ENCODE results near the gene NTM.

The NTM gene

DNA sequence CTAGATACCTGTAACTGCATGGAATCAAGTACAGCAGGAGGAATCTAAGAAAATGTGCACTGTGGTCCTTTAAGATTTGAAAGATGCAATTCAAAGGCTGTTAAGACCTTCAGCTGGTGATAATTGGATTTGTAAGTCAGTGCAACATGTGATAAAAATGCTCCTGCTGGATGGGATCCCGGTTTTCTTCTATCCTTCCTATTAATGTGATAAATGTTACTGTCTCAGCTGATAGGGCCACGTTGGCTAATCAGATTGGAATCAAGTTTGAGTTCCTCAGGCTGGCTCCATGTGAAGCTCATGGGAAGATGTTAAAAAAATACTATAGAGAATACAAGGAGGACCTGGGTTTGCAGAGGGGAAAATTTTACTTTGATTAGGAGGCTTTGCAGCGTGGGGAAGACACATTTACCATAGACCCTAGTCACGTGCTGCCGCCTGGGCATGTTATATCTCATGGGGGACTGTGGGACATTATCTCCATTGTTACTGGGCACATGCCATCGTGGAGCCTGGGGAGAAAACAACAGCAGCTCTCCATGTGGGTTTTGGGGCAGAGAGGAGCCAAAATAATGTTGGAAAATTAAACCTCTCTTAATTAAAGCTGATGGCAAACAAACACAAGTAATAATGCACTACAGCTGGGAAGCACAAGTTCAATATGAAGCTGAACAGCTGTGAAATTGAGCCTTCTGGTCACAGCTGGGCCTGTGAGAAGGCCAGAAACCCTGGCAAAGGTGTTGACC is 652.5 kb downstream of the NTM start:
- CTCF ChIA-PET = no interaction called here
- POLR2A ChIA-PET = no interaction called here
- DNase-seq (ENCODE audit: extremely low spot score) = no peak
- TF ChIP-seq TARDBP (IDR thresholded peaks at IDR 0.05) (no peak), HDGF (IDR thresholded peaks at IDR 0.05; ENCODE audit: borderline replicate concordance) (no peak), BHLHE40 (IDR thresholded peaks at IDR 0.05; ENCODE audit: borderline replicate concordance) (no peak), L3MBTL2 (conservative IDR thresholded peaks at IDR 0.05) (no peak)

DNA sequence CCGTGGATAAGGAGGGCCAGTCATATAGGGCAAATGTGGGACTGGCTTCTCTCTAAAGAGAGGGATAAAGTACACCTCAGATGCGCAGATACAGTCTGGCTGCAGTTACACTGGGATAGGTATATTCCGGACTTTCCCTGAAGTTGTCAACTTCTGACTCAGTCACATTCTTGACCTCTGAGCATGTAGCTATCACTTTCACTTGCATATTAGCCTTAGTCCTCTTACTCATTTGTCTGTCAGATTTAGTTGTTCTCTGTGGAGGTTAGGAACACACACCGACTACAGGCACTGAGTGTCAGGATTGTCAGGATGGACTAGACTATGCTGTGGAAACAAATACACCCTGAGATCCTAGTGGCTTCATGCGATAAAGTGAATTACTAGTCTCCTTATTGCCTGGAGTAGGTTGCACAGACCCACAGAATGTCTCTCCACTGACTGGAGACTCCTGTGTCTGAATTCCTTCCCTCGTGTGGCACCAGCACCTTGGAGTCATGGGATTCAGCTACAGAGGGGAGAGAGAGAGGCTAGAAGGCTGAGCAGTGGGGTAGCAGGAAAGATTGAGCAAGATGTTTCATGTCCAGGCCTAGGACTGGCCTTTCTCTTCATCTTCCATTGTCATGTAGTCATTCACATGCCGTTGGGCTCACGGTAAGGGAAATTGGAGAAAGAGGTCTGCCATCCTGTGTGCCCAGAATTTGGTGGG is 654.3 kb downstream of the NTM start:
- no peak for TF ChIP-seq ARNT (IDR thresholded peaks at IDR 0.05)
- no peak for TF ChIP-seq SUZ12 (IDR thresholded peaks at IDR 0.05)
- ChIA-PET POLR2A (no interaction called here), CTCF (no interaction called here)
- no peak for DNase-seq (ENCODE audit: extremely low spot score)

DNA sequence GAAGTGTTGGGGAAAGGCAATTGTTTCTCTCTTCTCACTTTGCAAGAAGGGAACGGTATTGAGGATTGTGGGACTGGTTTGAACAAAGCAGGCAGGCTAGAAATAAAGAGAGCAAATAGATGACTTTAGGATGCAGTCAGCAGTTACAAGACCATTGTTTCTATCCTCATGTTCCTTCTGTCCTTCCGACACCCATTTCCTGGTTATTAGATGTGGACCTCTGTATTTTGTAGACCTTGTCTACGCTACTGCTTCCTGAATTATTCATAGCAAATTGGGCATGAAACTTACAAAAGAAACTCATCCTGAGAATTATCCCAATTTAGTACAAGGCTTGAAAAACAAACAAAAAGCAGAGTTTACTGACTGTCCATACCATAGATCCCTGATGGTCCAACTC is 656.3 kb downstream of the NTM start:
- DNase-seq (ENCODE audit: extremely low spot score) = no peak
- ChIA-PET CTCF (interaction anchor here (0.5 to 0.6 kb wide), 2 partner anchors 159 to 275 kb away, joined by 3 to 4 read pairs; no protein-coding TSS in a partner anchor), POLR2A (no interaction called here)
- no peak for TF ChIP-seq ARNT (IDR thresholded peaks at IDR 0.05)
- TF ChIP-seq L3MBTL2 (conservative IDR thresholded peaks at IDR 0.05) = no peak
- TF ChIP-seq FOXM1 (IDR thresholded peaks at IDR 0.05; ENCODE audit: borderline replicate concordance) = no peak

DNA sequence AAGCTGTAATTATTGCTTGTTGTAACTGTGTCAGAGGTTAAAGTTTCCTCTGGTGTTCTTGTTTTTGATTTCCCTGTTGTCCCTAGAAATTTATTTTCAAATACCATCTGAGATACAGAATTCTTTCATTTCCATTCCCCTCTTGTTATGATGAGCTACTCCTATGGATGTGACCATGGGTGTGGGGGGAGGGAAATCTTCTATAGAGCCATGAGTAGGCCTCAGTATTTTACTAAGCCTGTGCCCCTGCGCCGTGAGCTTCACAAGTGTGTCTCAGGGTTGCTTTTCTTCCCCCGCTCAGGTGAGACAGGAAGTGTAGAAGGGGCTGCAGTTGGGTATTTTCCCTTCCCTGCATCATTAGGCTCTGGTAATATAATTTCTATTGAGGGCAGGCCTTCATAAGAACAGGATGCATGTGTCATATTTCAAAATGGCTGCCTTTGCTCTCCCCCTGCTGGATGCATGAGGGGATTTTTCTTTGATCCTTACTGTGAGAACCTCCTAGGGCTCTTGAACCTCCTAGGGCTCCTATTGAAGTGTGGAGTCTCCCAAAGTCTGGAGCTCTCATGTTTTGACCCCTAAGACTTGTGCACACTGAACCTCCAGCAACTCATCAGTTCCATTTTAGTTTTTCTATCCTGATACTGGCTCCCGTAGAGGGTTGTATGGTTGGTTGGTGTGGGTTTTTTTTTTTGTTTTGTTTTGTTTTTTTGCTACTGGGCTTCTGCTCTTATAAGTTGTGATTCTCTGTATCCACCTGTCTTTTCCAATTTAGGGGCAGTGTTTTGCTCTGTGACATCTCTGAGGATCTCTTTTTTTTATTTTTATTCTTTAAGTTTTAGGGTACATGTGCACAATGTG is 658.2 kb downstream of the NTM start:
- DNase-seq (ENCODE audit: extremely low spot score) = no peak
- CTCF ChIA-PET = no interaction called here
- TF ChIP-seq ZNF384 (IDR thresholded peaks at IDR 0.05) (no peak), LEF1 (IDR thresholded peaks at IDR 0.05; ENCODE audit: borderline replicate concordance) (no peak), SUZ12 (IDR thresholded peaks at IDR 0.05) (no peak), FOXM1 (IDR thresholded peaks at IDR 0.05; ENCODE audit: borderline replicate concordance) (no peak), NFRKB (IDR thresholded peaks at IDR 0.05) (no peak), FOXK2 (IDR thresholded peaks at IDR 0.05) (no peak)
- TF ChIP-seq, protein P1, sequence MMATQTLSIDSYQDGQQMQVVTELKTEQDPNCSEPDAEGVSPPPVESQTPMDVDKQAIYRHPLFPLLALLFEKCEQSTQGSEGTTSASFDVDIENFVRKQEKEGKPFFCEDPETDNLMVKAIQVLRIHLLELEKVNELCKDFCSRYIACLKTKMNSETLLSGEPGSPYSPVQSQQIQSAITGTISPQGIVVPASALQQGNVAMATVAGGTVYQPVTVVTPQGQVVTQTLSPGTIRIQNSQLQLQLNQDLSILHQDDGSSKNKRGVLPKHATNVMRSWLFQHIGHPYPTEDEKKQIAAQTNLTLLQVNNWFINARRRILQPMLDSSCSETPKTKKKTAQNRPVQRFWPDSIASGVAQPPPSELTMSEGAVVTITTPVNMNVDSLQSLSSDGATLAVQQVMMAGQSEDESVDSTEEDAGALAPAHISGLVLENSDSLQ (IDR thresholded peaks at IDR 0.05) = no peak
- POLR2A ChIA-PET = no interaction called here

DNA sequence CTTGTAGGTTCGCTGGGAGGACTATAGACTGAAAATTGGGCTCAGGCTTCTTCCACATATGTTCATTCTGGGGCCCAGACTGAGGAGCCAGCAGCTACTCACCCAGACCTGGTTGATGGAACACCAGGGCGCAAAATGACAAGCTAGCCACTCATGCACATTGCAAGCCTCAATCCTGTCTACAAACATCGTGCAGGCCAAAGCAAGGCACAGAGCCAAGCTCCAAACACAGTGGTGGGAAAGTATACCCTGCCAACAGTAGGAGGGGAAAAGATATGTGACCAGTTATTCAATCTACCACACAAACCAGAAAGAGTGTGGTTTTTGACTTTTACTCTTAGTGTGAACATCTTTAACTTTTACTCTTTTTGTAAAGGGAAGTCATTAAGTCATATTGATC is 660.5 kb downstream of the NTM start:
- POLR2A ChIA-PET = no interaction called here
- TF ChIP-seq HDGF (IDR thresholded peaks at IDR 0.05; ENCODE audit: borderline replicate concordance) (no peak), NFRKB (IDR thresholded peaks at IDR 0.05) (no peak), FOXK2 (IDR thresholded peaks at IDR 0.05) (no peak), L3MBTL2 (conservative IDR thresholded peaks at IDR 0.05) (no peak), BHLHE40 (IDR thresholded peaks at IDR 0.05; ENCODE audit: borderline replicate concordance) (no peak), LEF1 (IDR thresholded peaks at IDR 0.05; ENCODE audit: borderline replicate concordance) (no peak), TARDBP (IDR thresholded peaks at IDR 0.05) (no peak), ZNF384 (IDR thresholded peaks at IDR 0.05) (no peak), ELF4 (IDR thresholded peaks at IDR 0.05) (no peak), FOXA1 (IDR thresholded peaks at IDR 0.05) (no peak), CTBP1 (IDR thresholded peaks at IDR 0.05; ENCODE audit: borderline replicate concordance) (no peak), SP1 (IDR thresholded peaks at IDR 0.05) (no peak), SUZ12 (IDR thresholded peaks at IDR 0.05) (no peak), ARNT (IDR thresholded peaks at IDR 0.05) (no peak), FOXM1 (IDR thresholded peaks at IDR 0.05; ENCODE audit: borderline replicate concordance) (no peak)
- TF ChIP-seq, protein P1 (IDR thresholded peaks at IDR 0.05) = no peak
- CTCF ChIA-PET = no interaction called here
- DNase-seq (ENCODE audit: extremely low spot score) = no peak

DNA sequence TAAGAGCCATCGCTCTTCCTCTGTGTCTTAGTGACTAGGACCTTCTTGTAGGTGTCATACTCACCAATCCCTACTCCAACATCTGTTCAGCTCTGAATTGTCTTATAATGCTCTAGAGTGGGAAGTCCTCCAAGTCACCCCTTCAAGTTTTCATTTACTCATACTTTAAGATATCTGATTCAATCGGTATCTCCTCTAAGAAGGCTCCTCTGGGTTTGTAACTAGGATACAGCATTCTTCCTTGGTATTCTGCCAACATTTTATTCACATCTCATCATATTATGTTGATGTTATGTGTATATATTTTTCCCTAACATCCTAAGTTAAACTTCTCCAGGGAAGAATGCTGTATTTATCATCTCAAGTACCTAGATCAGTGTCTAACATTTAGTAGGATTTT is 662.1 kb downstream of the NTM start:
- TF ChIP-seq HDGF (IDR thresholded peaks at IDR 0.05; ENCODE audit: borderline replicate concordance) = no peak
- no peak for TF ChIP-seq TARDBP (IDR thresholded peaks at IDR 0.05)
- TF ChIP-seq LEF1 (IDR thresholded peaks at IDR 0.05; ENCODE audit: borderline replicate concordance) = no peak
- TF ChIP-seq NFRKB (IDR thresholded peaks at IDR 0.05) = no peak
- no peak for TF ChIP-seq FOXM1 (IDR thresholded peaks at IDR 0.05; ENCODE audit: borderline replicate concordance)
- CTCF ChIA-PET = no interaction called here
- no peak for DNase-seq (ENCODE audit: extremely low spot score)
- POLR2A ChIA-PET = no interaction called here

DNA sequence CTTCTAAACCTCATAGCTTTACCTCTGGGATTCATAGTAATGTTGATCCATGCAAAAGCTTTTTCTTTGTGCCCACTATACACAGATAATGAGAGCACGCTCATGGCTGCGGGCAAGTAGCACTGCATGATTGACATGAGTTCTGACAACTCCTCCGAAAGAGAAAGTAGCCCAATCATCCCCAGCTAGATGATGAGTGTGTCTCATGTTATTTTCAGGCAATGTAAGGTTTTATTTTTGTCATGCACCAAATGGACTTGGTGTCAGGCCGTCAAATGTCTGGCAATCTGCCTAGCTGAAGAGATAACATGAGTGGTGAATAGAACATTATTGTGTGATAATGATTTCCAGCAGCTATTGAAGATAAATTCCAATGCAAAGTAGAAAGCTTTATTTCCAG is 662.6 kb downstream of the NTM start:
- ChIA-PET CTCF (no interaction called here), POLR2A (no interaction called here)
- no peak for DNase-seq (ENCODE audit: extremely low spot score)
- TF ChIP-seq CTBP1 (IDR thresholded peaks at IDR 0.05; ENCODE audit: borderline replicate concordance) (no peak), FOXA1 (IDR thresholded peaks at IDR 0.05) (no peak)
